Caco-2 (cell line): ENCODE results near the gene RGS17. TPM values are rescaled to one million over a fixed set of nuclear protein-coding genes. Genes with fewer than 3 reads are reported as not detected.

Source experiments
- BruUV-seq: library from RNA; stranded (reverse); fragments of 400-500 nt; replicated peaks from 2 replicates; lab custom pipeline; 2021; lab: Mats Ljungman, UMichigan
- CTCF ChIA-PET: fragments of 300-600 bp; sonication (Branson Sonifier 250); formaldehyde crosslinking; loops from one replicate; lab custom pipeline; 2022; ENCODE audit warnings: antibody characterized with exemption; lab: Charles Lee
- POLR2A ChIA-PET: fragments of 300-600 bp; sonication (Branson Sonifier 250); formaldehyde crosslinking; loops from one replicate; lab custom pipeline; 2022; ENCODE audit warnings: antibody characterized with exemption; lab: Charles Lee
- DNase-seq, 2 experiments: peaks; one replicate each; pipeline versions ENCODE4 v3.0.0 to v3.0.0-alpha.2; 2020 to 2022
- H3K27me3 ChIP-seq: replicated peaks from 2 replicates; pipeline ENCODE4 v1.6.0; 2011; ENCODE audit warnings: low read length; ENCODE audit not compliant: control insufficient read depth, insufficient read depth
- H3K36me3 ChIP-seq: 2 replicates; pipeline ENCODE4 v1.5.1; 2011; ENCODE audit warnings: low read length; ENCODE audit not compliant: control insufficient read depth, insufficient read depth
- H3K4me1 ChIP-seq: fragments of 250-450 bp; sonication (Bioruptor Pico); 2 replicates; pipeline ENCODE4 v1.5.1; 2020; ENCODE audit warnings: mild to moderate bottlenecking
- H3K4me3 ChIP-seq: 2 replicates; pipeline ENCODE4 v1.5.1; 2011; ENCODE audit warnings: low read depth, mild to moderate bottlenecking, control low read depth, low read length
- H3K9me3 ChIP-seq: fragments of 250-450 bp; sonication (Bioruptor Pico); 2 replicates; pipeline ENCODE4 v1.5.1; 2020; ENCODE audit warnings: mild to moderate bottlenecking, moderate library complexity
- H3K27ac Mint-ChIP-seq: one replicate; pipeline ENCODE4 v1.8.0; 2022; ENCODE audit warnings: mixed read lengths; ENCODE audit not compliant: unreplicated experiment
- H3K27me3 Mint-ChIP-seq: one replicate; pipeline ENCODE4 v1.8.0; 2022; ENCODE audit warnings: mixed read lengths; ENCODE audit not compliant: insufficient read depth, unreplicated experiment
- H3K36me3 Mint-ChIP-seq: one replicate; pipeline ENCODE4 v1.8.0; 2022; ENCODE audit warnings: mild to moderate bottlenecking, mixed read lengths; ENCODE audit not compliant: insufficient read depth, unreplicated experiment
- H3K4me1 Mint-ChIP-seq: one replicate; pipeline ENCODE4 v1.8.0; 2022; ENCODE audit warnings: low read depth, mixed read lengths; ENCODE audit not compliant: unreplicated experiment
- H3K4me3 Mint-ChIP-seq: one replicate; pipeline ENCODE4 v1.8.0; 2022; ENCODE audit warnings: mild to moderate bottlenecking, moderate library complexity, mixed read lengths; ENCODE audit not compliant: unreplicated experiment
- H3K9me3 Mint-ChIP-seq: one replicate; pipeline ENCODE4 v1.8.0; 2022; ENCODE audit warnings: mixed read lengths; ENCODE audit not compliant: unreplicated experiment
- CTCF ChIP-seq, 2 experiments: fragments of 200-600 bp in 1 of 2; IDR thresholded peaks; 1 replicate in 1 of 2; 2 replicates in 1 of 2; pipeline versions ENCODE4 v1.5.1 to v1.8.0; 2011 to 2022; ENCODE audit warnings: antibody characterized with exemption in 1 of 2, control low read depth in 1 of 2, inconsistent platforms in 1 of 2, low read depth in 1 of 2, low read length in 1 of 2, mild to moderate bottlenecking in 1 of 2, moderate library complexity in 1 of 2; ENCODE audit not compliant: insufficient read depth in 1 of 2, severe bottlenecking in 1 of 2, unreplicated experiment in 1 of 2
- intact Hi-C: fragments of 100-400 bp; cut with micrococcal nuclease; formaldehyde crosslinking; loops from one replicate; pipeline ENCODE4 v1.10.0; 2022; ENCODE audit not compliant: unreplicated experiment
- total RNA-seq: library from RNA; stranded (reverse); gene quantifications from 2 replicates; pipeline ENCODE4 v1.2.3, GENCODE V29; 2022

RGS17 gene
- total RNA-seq, 1 experiment from 2014 or later: not detected

- no peak for DNase-seq
- no peak overlapping the region for H3K27ac Mint-ChIP-seq
- BruUV-seq: no TSS peak
Measured at GRCh38 chr6:153032255-153032882, 98.7 kb downstream of the RGS17 start.

GRCh38 chr6:153031335-153031955, 99.6 kb downstream of the RGS17 start:
- Histone ChIP-seq H3K27me3 (no peaks in the 10 kb centered on the region), H3K4me1 (no peaks in the 10 kb centered on the region), H3K36me3 (no peaks in the 10 kb centered on the region), H3K9me3 (no peaks in the 10 kb centered on the region), H3K4me3 (no peak overlapping the region)
- no peak for TF ChIP-seq CTCF (IDR thresholded peaks at IDR 0.05; ENCODE audit: insufficient read depth in 1 of 2, low read depth in 1 of 2, low read length in 1 of 2, severe bottlenecking in 1 of 2, unreplicated experiment in 1 of 2)
- DNase-seq: no peak
- no peak overlapping the region for H3K4me3 Mint-ChIP-seq
- no peaks in the 10 kb centered on the region for H3K9me3 Mint-ChIP-seq
- peaks cover 3% of the 10 kb centered on the region for H3K27me3 Mint-ChIP-seq
- POLR2A ChIA-PET: no interaction called here
- no peaks in the 10 kb centered on the region for H3K36me3 Mint-ChIP-seq
- H3K27ac Mint-ChIP-seq: no peak overlapping the region
- BruUV-seq: no TSS peak
- CTCF ChIA-PET: no interaction called here
- intact Hi-C loops: loop anchor here (5.0 kb wide), 1 partner anchor 201 kb away; no protein-coding TSS in a partner anchor
- H3K4me1 Mint-ChIP-seq: peaks cover 6% of the 10 kb centered on the region

More at GRCh38 chr6:153032255-153032882, 98.7 kb downstream of the RGS17 start:
- H3K27me3 Mint-ChIP-seq: peaks cover 2% of the 10 kb centered on the region
- TF ChIP-seq CTCF (IDR thresholded peaks at IDR 0.05; ENCODE audit: insufficient read depth in 1 of 2, low read depth in 1 of 2, low read length in 1 of 2, severe bottlenecking in 1 of 2, unreplicated experiment in 1 of 2): peak; percentile 32 to 37
- Histone ChIP-seq H3K27me3 (no peaks in the 10 kb centered on the region), H3K9me3 (no peaks in the 10 kb centered on the region), H3K4me1 (no peaks in the 10 kb centered on the region), H3K36me3 (no peaks in the 10 kb centered on the region), H3K4me3 (no peak overlapping the region)
- ChIA-PET POLR2A (no interaction called here), CTCF (interaction anchor here (0.7 to 1.0 kb wide), 3 partner anchors 76 to 480 kb away, joined by 5 read pairs; no protein-coding TSS in a partner anchor)
- peaks cover 6% of the 10 kb centered on the region for H3K4me1 Mint-ChIP-seq
- H3K36me3 Mint-ChIP-seq: no peaks in the 10 kb centered on the region
- intact Hi-C loops: loop anchor here (1.0 to 5.0 kb wide), 4 partner anchors 76 to 480 kb away; no protein-coding TSS in a partner anchor
- H3K4me3 Mint-ChIP-seq: no peak overlapping the region
- no peaks in the 10 kb centered on the region for H3K9me3 Mint-ChIP-seq

GRCh38 chr6:153028963-153029362, 102.1 kb downstream of the RGS17 start:
- H3K4me3 Mint-ChIP-seq: no peak overlapping the region
- no peak for DNase-seq

More at GRCh38 chr6:153028963-153029362, 102.1 kb downstream of the RGS17 start:
- no peaks in the 10 kb centered on the region for H3K4me1 ChIP-seq
- Mint-ChIP-seq H3K36me3 (no peaks in the 10 kb centered on the region), H3K9me3 (no peaks in the 10 kb centered on the region), H3K4me1 (peaks cover 6% of the 10 kb centered on the region), H3K27ac (no peak overlapping the region), H3K27me3 (peaks cover 7% of the 10 kb centered on the region)
- no peaks in the 10 kb centered on the region for H3K36me3 ChIP-seq
- ChIA-PET CTCF (interaction anchor here (1.0 kb wide), 1 partner anchor 74 kb away, joined by 3 read pairs; no protein-coding TSS in a partner anchor), POLR2A (no interaction called here)
- H3K9me3 ChIP-seq: no peaks in the 10 kb centered on the region
- no TSS peak for BruUV-seq
- H3K4me3 ChIP-seq: no peak overlapping the region
- intact Hi-C loops: no loop called here
- no peak for TF ChIP-seq CTCF (IDR thresholded peaks at IDR 0.05; ENCODE audit: insufficient read depth in 1 of 2, low read depth in 1 of 2, low read length in 1 of 2, severe bottlenecking in 1 of 2, unreplicated experiment in 1 of 2)
- H3K27me3 ChIP-seq: no peaks in the 10 kb centered on the region
